ENCODE data around the gene CIDEB. TPM values are rescaled to one million over a fixed set of nuclear protein-coding genes. Genes with fewer than 3 reads are reported as not detected.

Gene CIDEB
- total and polyA plus RNA-seq, 2 of the 13 experiments (the other 11 are each of a cell fraction or from before 2014, with no cell fraction given): 35.8 to 110 TPM

DNA sequence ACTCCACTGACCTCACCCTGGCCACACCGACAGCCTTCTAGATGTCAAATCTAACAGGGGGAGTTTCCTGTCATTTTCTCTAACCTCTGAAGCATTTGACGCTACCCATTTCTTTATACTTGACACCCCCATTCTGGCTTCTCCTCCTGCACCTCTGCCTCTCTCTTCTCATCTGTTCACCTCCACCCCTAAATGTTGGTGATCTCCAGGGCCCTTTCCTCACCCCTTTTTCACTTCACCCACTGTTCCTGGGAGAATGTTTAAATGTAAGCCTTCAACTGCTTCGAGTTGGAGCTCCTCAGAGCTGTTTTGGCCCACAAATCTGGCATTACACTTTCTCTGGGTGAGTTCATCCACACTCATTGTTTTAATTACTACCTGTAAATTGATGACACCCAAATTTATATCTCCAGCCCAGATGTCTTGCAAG is 35.9 kb downstream of the CIDEB start:
- peak overlapping the region; percentile 98 for H3K9ac ChIP-seq (ENCODE audit: insufficient read depth, low read depth, low read length)
- ChIA-PET CTCF (ENCODE audit: low intra/inter-chr PET ratio, low total read pairs) (interaction anchor here (1.4 to 2.8 kb wide), 3 partner anchors 26 to 56 kb away, joined by 10 to 33 read pairs (median 10); partner anchors contain the start of genes MDP1 and TINF2), POLR2A (interaction anchor here (0.6 to 16.5 kb wide), 49 partner anchors 9 to 1435 kb away, joined by 3 to 435 read pairs (median 9); partner anchors contain the start of genes BCL2L2, CARMIL3, CBLN3 and CHMP4A)
- peak overlapping the region; percentile 75 for H2AFZ ChIP-seq (ENCODE audit: low read length)
- H4K20me1 ChIP-seq (ENCODE audit: insufficient read depth, low read length): no peaks in the 10 kb centered on the region
- in situ Hi-C loops (cut with HindIII; ENCODE audit: extremely low pct_ligation_motif_present, low pct_unique_long_range_greater_than_20kb) (no loop called here), intact Hi-C loops (cut with micrococcal nuclease; ENCODE audit: unreplicated experiment) (loop anchor here (1.0 to 2.0 kb wide), 4 partner anchors 20 to 55 kb away; partner anchors contain the start of gene MDP1)
- peak overlapping the region; percentile 97 for H3K4me2 ChIP-seq (ENCODE audit: low read depth, low read length)
- H3K9me3 ChIP-seq (ENCODE audit: low read length): no peaks in the 10 kb centered on the region
- H3K4me1 ChIP-seq (ENCODE audit: insufficient read depth, low read length): peaks cover 22% of the 10 kb centered on the region
- H3K4me3 ChIP-seq (replicated peaks in 1 of 3; ENCODE audit: insufficient read depth in 1 of 3, low read depth in 2 of 3, low read length in 3 of 3): peak overlapping the region; percentile 78 to 96 (median 78)
- peaks cover 7% of the 10 kb centered on the region for H3K79me2 ChIP-seq (ENCODE audit: insufficient read depth, low read length)
- H3K27ac ChIP-seq (ENCODE audit: extremely low read length, insufficient read depth, low read length): peak overlapping the region; percentile 92
- 9% methylated on average over 3 of the region's 3 CpGs for WGBS (ENCODE audit: low lambda C conversion rate)
- no peaks in the 10 kb centered on the region; a peak in 1 of 5 replicates for H3K27me3 ChIP-seq (ENCODE audit: control insufficient read depth in 1 of 2, insufficient read depth in 2 of 2, low read length in 2 of 2)
- H3K36me3 ChIP-seq (replicated peaks in 1 of 2; ENCODE audit: control insufficient read depth in 1 of 2, insufficient read depth in 2 of 2, low read length in 2 of 2): peaks cover 11 to 20% of the 10 kb centered on the region in 2 experiments; a peak in 4 of 5 replicates
- DNase-seq (ENCODE audit: low spot score) (no peak), ATAC-seq (no peak), FAIRE-seq (no peak)
- TSS peak; percentile 50 for BruUV-seq (replicated peaks)
- TF ChIP-seq MTF2 (CRISPR knock-in tag; IDR thresholded peaks at IDR 0.05; ENCODE audit: borderline replicate concordance): 0 out of 2 replicates have a peak, but pooled peaks have one; percentile 9
- TF ChIP-seq SP5 (CRISPR knock-in tag; IDR thresholded peaks at IDR 0.05; ENCODE audit: borderline replicate concordance, low read depth): no peak
- TF ChIP-seq ZNF224 (CRISPR knock-in tag; IDR thresholded peaks at IDR 0.05): no peak
- TF ChIP-seq ZNF558 (CRISPR knock-in tag; IDR thresholded peaks at IDR 0.05; ENCODE audit: borderline replicate concordance): no peak
- TF ChIP-seq NCOR1 (IDR thresholded peaks at IDR 0.05; ENCODE audit: borderline replicate concordance, low read length): no peak
- no peak for TF ChIP-seq ZNF354B (CRISPR knock-in tag; IDR thresholded peaks at IDR 0.05)
- no peak for TF ChIP-seq PRMT3 (CRISPR knock-in tag; IDR thresholded peaks at IDR 0.05; ENCODE audit: borderline replicate concordance, low read depth)
- TF ChIP-seq ZNF766 (CRISPR knock-in tag; IDR thresholded peaks at IDR 0.05; ENCODE audit: borderline replicate concordance): no peak
- TF ChIP-seq NBN (conservative IDR thresholded peaks at IDR 0.05): no peak
- TF ChIP-seq, protein P1, sequence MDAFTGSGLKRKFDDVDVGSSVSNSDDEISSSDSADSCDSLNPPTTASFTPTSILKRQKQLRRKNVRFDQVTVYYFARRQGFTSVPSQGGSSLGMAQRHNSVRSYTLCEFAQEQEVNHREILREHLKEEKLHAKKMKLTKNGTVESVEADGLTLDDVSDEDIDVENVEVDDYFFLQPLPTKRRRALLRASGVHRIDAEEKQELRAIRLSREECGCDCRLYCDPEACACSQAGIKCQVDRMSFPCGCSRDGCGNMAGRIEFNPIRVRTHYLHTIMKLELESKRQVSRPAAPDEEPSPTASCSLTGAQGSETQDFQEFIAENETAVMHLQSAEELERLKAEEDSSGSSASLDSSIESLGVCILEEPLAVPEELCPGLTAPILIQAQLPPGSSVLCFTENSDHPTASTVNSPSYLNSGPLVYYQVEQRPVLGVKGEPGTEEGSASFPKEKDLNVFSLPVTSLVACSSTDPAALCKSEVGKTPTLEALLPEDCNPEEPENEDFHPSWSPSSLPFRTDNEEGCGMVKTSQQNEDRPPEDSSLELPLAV (CRISPR knock-in tag; conservative IDR thresholded peaks at IDR 0.05; ENCODE audit: low read depth): no peak
- no peak for TF ChIP-seq ZC3H13 (CRISPR knock-in tag; IDR thresholded peaks at IDR 0.05)
- TF ChIP-seq ZBTB1 (CRISPR knock-in tag; IDR thresholded peaks at IDR 0.05; ENCODE audit: borderline replicate concordance): 0 out of 2 replicates have a peak, but pooled peaks have one; percentile 47
- TF ChIP-seq ERF (CRISPR knock-in tag; IDR thresholded peaks at IDR 0.05): no peak
- TF ChIP-seq KLF15 (CRISPR knock-in tag; IDR thresholded peaks at IDR 0.05; ENCODE audit: borderline replicate concordance): peak; percentile 54; the same call in 1 of the 2 replicates
- no peak for TF ChIP-seq TOPORS (CRISPR knock-in tag; IDR thresholded peaks at IDR 0.05)
- no peak; the same call in 1 of the 2 replicates for TF ChIP-seq ZBTB3 (CRISPR knock-in tag; IDR thresholded peaks at IDR 0.05; ENCODE audit: borderline replicate concordance, low read depth)
- no peak for TF ChIP-seq CBX5 (CRISPR knock-in tag; IDR thresholded peaks at IDR 0.05; ENCODE audit: borderline replicate concordance)
- TF ChIP-seq, protein P2, sequence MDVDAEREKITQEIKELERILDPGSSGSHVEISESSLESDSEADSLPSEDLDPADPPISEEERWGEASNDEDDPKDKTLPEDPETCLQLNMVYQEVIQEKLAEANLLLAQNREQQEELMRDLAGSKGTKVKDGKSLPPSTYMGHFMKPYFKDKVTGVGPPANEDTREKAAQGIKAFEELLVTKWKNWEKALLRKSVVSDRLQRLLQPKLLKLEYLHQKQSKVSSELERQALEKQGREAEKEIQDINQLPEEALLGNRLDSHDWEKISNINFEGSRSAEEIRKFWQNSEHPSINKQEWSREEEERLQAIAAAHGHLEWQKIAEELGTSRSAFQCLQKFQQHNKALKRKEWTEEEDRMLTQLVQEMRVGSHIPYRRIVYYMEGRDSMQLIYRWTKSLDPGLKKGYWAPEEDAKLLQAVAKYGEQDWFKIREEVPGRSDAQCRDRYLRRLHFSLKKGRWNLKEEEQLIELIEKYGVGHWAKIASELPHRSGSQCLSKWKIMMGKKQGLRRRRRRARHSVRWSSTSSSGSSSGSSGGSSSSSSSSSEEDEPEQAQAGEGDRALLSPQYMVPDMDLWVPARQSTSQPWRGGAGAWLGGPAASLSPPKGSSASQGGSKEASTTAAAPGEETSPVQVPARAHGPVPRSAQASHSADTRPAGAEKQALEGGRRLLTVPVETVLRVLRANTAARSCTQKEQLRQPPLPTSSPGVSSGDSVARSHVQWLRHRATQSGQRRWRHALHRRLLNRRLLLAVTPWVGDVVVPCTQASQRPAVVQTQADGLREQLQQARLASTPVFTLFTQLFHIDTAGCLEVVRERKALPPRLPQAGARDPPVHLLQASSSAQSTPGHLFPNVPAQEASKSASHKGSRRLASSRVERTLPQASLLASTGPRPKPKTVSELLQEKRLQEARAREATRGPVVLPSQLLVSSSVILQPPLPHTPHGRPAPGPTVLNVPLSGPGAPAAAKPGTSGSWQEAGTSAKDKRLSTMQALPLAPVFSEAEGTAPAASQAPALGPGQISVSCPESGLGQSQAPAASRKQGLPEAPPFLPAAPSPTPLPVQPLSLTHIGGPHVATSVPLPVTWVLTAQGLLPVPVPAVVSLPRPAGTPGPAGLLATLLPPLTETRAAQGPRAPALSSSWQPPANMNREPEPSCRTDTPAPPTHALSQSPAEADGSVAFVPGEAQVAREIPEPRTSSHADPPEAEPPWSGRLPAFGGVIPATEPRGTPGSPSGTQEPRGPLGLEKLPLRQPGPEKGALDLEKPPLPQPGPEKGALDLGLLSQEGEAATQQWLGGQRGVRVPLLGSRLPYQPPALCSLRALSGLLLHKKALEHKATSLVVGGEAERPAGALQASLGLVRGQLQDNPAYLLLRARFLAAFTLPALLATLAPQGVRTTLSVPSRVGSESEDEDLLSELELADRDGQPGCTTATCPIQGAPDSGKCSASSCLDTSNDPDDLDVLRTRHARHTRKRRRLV (CRISPR knock-in tag; IDR thresholded peaks at IDR 0.05): 0 out of 2 replicates have a peak, but pooled peaks have one; percentile 51
- TF ChIP-seq ZNF263 (CRISPR knock-in tag; IDR thresholded peaks at IDR 0.05): no peak
- no peak for TF ChIP-seq KDM4B (CRISPR knock-in tag; IDR thresholded peaks at IDR 0.05)

Data from HepG2 (cell line).